Natural killer cell (primary cell): ENCODE measurements around the gene FERD3L. TPM values are rescaled to one million over a fixed set of nuclear protein-coding genes. Genes with fewer than 3 reads are reported as not detected.
"Not testable (repeated sequence)": the region's sequence is repeated elsewhere in the genome, so short reads cannot be mapped to it uniquely, and the experiment has no call there.

Experiments used
- ATAC-seq, 3 donors: fragments of 150-1000 bp in 2 of 3; fragments of 200-7000 bp in 1 of 3; cut with Tn5 transposase; 1 replicate in 1 of 3; 2 replicates in 2 of 3; pipeline ENCODE4 v1.10.0; 2021; ENCODE audit warnings: mild to moderate bottlenecking in 2 of 3, moderate library complexity in 2 of 3
- DNase-seq, 2 donors: peaks; one replicate each; pipeline versions ENCODE4 v3.0.0 to v3.0.0-alpha.2; 2013 to 2021; ENCODE audit warnings: mixed read lengths in 1 of 2
- H3K27ac ChIP-seq: one replicate; pipeline ENCODE4 v1.5.1; 2013; ENCODE audit warnings: mild to moderate bottlenecking, low read length
- H3K27me3 ChIP-seq: one replicate; pipeline ENCODE4 v1.6.1; 2013; ENCODE audit warnings: low read length; ENCODE audit not compliant: control insufficient read depth, insufficient read depth
- H3K36me3 ChIP-seq: one replicate; pipeline ENCODE4 v1.6.1; 2013; ENCODE audit warnings: low read length; ENCODE audit not compliant: control insufficient read depth, insufficient read depth
- H3K4me1 ChIP-seq: one replicate; pipeline ENCODE4 v1.6.1; 2013; ENCODE audit warnings: low read length; ENCODE audit not compliant: control insufficient read depth, insufficient read depth
- H3K4me3 ChIP-seq: one replicate; pipeline ENCODE4 v1.5.1; 2013; ENCODE audit warnings: low read length
- H3K9me3 ChIP-seq: one replicate; pipeline ENCODE4 v1.6.1; 2013; ENCODE audit warnings: low read length; ENCODE audit not compliant: control insufficient read depth, insufficient read depth
- H3K27ac Mint-ChIP-seq, 2 donors: one replicate each; pipeline ENCODE4 v1.8.0; 2022; ENCODE audit warnings: mild to moderate bottlenecking in 2 of 2, mixed read lengths in 2 of 2, moderate library complexity in 1 of 2
- H3K27me3 Mint-ChIP-seq, 2 donors: one replicate each; pipeline ENCODE4 v1.8.0; 2022; ENCODE audit warnings: low read depth in 2 of 2, mixed read lengths in 2 of 2
- H3K36me3 Mint-ChIP-seq: one replicate; pipeline ENCODE4 v1.8.0; 2022; ENCODE audit warnings: mixed read lengths
- H3K4me1 Mint-ChIP-seq, 2 donors: one replicate each; pipeline ENCODE4 v1.8.0; 2022; ENCODE audit warnings: mixed read lengths in 2 of 2
- H3K4me3 Mint-ChIP-seq: one replicate; pipeline ENCODE4 v1.8.0; 2022; ENCODE audit warnings: mild to moderate bottlenecking, moderate library complexity, mixed read lengths
- H3K9me3 Mint-ChIP-seq, 2 donors: one replicate each; pipeline ENCODE4 v1.8.0; 2022; ENCODE audit warnings: mixed read lengths in 2 of 2
- WGBS: methylation state at CpG from one replicate; pipeline ENCODE4 v1.1.7; 2013; ENCODE audit warnings: missing lambda C conversion rate; ENCODE audit not compliant: insufficient coverage; 5-methylcytosine and 5-hydroxymethylcytosine counted together
- intact Hi-C: fragments of 100-400 bp; cut with micrococcal nuclease; formaldehyde crosslinking; loops from one replicate; pipeline ENCODE4 v1.14.2; 2022
- total RNA-seq, 4 donors: library from RNA; stranded (reverse); fragments of 120-200 nt in 1 of 4; gene quantifications; one replicate each; pipeline versions ENCODE4 v1.2.3 to v1.2.4, GENCODE V29; 2013 to 2022
- TF ChIP-seq, protein P1 (sequence below): fragments of 200-600 bp; IDR thresholded peaks from one replicate; pipeline ENCODE4 v1.8.0; 2022; ENCODE audit warnings: antibody characterized with exemption

FERD3L gene, protein sequence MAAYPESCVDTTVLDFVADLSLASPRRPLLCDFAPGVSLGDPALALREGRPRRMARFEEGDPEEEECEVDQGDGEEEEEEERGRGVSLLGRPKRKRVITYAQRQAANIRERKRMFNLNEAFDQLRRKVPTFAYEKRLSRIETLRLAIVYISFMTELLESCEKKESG
- not detected for total RNA-seq
- not detected for total RNA-seq (2013)

DNA sequence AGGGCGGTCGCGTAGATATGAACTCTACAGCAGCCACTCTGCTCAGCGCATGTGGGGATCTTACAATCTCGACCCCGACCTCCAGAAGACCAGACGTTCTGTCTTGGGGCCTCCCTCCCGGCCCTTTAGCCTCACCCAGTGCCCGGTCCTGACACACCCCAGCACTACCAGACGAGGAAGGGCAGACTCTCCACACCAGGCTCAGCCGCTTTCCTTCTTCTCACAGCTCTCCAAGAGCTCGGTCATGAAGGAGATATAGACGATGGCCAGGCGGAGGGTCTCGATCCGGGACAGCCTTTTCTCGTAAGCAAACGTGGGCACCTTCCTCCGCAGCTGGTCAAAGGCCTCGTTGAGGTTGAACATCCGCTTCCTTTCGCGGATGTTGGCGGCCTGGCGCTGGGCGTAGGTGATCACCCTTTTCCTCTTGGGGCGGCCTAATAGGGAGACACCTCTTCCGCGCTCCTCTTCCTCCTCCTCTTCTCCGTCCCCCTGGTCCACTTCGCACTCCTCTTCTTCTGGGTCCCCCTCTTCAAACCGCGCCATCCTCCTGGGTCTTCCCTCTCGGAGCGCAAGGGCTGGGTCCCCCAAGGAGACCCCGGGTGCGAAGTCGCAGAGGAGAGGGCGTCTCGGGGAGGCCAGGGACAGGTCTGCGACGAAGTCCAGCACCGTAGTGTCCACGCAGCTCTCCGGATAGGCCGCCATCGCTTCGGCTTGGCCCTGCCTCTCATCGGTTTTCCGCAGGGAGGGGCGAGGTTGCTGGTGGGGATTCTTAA is at the start of gene FERD3L:
Gene FERD3L (minus strand): TSS at position 761 of the 773 bp plus-strand sequence. CDS start 59 bp downstream, at position 702.
- 8% methylated on average over 51 of the region's 51 CpGs for WGBS
- H3K27me3 ChIP-seq: peaks cover 34% of the 10 kb centered on the region
- peaks cover 5% of the 10 kb centered on the region for H3K9me3 ChIP-seq
- Mint-ChIP-seq H3K9me3 (peaks cover 0 to 2% of the 10 kb centered on the region in 2 donors), H3K27me3 (peaks cover 53 to 65% of the 10 kb centered on the region in 2 donors), H3K4me1 (peaks cover 4 to 17% of the 10 kb centered on the region in 2 donors), H3K4me3 (peak within 1 kb of the TSS; percentile 31), H3K27ac (no peak within 1 kb of the TSS), H3K36me3 (peaks cover 9% of the 10 kb centered on the region)
- DNase-seq (no peak), ATAC-seq (no peak)
- intact Hi-C loops: no loop called here
- TF ChIP-seq, protein P1, sequence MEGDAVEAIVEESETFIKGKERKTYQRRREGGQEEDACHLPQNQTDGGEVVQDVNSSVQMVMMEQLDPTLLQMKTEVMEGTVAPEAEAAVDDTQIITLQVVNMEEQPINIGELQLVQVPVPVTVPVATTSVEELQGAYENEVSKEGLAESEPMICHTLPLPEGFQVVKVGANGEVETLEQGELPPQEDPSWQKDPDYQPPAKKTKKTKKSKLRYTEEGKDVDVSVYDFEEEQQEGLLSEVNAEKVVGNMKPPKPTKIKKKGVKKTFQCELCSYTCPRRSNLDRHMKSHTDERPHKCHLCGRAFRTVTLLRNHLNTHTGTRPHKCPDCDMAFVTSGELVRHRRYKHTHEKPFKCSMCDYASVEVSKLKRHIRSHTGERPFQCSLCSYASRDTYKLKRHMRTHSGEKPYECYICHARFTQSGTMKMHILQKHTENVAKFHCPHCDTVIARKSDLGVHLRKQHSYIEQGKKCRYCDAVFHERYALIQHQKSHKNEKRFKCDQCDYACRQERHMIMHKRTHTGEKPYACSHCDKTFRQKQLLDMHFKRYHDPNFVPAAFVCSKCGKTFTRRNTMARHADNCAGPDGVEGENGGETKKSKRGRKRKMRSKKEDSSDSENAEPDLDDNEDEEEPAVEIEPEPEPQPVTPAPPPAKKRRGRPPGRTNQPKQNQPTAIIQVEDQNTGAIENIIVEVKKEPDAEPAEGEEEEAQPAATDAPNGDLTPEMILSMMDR: no peak
- peaks cover 12% of the 10 kb centered on the region for H3K4me1 ChIP-seq
- H3K36me3 ChIP-seq: no peaks in the 10 kb centered on the region
- H3K4me3 ChIP-seq: no peak within 1 kb of the TSS
- no peak within 1 kb of the TSS for H3K27ac ChIP-seq

DNA sequence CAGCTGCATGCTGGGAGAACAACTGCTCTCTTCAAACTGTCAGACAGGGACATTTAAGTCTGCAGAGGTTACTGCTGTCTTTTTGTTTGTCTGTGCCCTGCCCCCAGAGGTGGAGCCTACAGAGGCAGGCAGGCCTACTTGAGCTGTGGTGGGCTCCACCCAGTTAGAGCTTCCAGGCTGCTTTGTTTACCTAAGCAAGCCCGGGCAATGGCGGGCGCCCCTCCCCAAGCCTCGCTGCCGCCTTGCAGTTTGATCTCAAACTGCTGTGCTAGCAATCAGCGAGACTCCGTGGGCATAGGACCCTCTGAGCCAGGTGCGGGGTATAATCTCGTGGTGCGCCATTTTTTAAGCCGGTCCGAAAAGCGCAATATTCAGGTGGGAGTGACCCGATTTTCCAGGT is 49.2 kb upstream of the FERD3L start:
- H3K36me3 ChIP-seq, H3K4me1 ChIP-seq, intact Hi-C loops, H3K36me3 Mint-ChIP-seq, H3K4me3 Mint-ChIP-seq, H3K9me3 ChIP-seq, H3K9me3 Mint-ChIP-seq, H3K4me1 Mint-ChIP-seq, H3K4me3 ChIP-seq, ATAC-seq, H3K27ac ChIP-seq, H3K27me3 Mint-ChIP-seq, DNase-seq, H3K27me3 ChIP-seq, H3K27ac Mint-ChIP-seq: not testable (repeated sequence)
- WGBS: 56% methylated on average over 14 of the region's 14 CpGs

DNA sequence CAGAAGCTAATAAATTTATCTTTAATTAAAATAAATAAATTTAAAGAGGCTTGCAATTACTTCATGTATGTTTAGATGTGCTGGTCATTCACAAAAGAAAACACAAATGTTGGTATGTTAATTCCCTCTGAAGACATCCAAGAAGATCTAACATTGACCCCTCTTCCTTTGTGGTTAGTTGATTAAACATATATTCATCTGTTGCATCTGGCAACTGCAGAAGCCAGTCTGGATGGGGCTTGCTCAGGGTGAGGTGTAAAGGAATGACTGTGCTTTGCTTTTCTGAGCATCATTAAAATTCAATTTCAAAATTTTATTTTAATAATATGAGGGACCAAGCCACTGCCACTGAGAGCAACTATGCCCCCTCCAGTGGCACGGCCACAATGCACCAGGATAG is 36.4 kb upstream of the FERD3L start:
- Mint-ChIP-seq H3K4me3 (no peak overlapping the region), H3K4me1 (no peaks in the 10 kb centered on the region), H3K36me3 (peaks cover 14% of the 10 kb centered on the region), H3K27ac (no peak overlapping the region), H3K9me3 (peaks cover 11 to 12% of the 10 kb centered on the region in 2 donors), H3K27me3 (peaks cover 0 to 3% of the 10 kb centered on the region in 2 donors)
- H3K27me3 ChIP-seq: no peaks in the 10 kb centered on the region
- DNase-seq (no peak), ATAC-seq (no peak)
- no peaks in the 10 kb centered on the region for H3K4me1 ChIP-seq
- TF ChIP-seq, protein P1: no peak
- no peak overlapping the region for H3K4me3 ChIP-seq
- 79% methylated on average over 1 of the region's 1 CpG for WGBS
- peaks cover 10% of the 10 kb centered on the region for H3K9me3 ChIP-seq
- H3K27ac ChIP-seq: no peak overlapping the region
- intact Hi-C loops: no loop called here
- no peaks in the 10 kb centered on the region for H3K36me3 ChIP-seq

DNA sequence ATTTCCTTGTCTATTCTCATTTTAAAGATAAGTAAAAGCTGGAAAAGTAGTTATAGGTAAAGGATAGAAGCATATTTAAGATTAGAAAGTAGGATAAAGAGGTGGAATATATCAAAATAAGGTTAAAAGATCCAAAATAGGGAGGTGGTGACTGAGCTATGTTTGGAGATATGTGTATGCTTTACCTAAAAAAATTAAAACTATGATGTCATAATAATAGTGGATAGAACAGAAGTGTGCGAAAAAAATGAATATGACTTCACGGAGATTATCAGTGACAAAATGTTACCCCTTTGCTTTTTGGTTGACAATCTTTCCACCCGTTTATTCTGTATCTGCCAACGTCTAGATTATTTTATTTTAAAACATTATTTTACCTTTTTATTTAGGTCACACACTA is 33.4 kb upstream of the FERD3L start:
- intact Hi-C loops: no loop called here
- H3K9me3 ChIP-seq: peaks cover 4% of the 10 kb centered on the region
- TF ChIP-seq, protein P1: no peak
- Mint-ChIP-seq H3K36me3 (peaks cover 6% of the 10 kb centered on the region), H3K9me3 (peaks cover 7 to 10% of the 10 kb centered on the region in 2 donors), H3K4me1 (no peaks in the 10 kb centered on the region), H3K27me3 (peaks cover 0 to 3% of the 10 kb centered on the region in 2 donors), H3K27ac (no peak overlapping the region), H3K4me3 (no peak overlapping the region)
- H3K27me3 ChIP-seq: no peaks in the 10 kb centered on the region
- H3K27ac ChIP-seq: no peak overlapping the region
- H3K4me3 ChIP-seq: no peak overlapping the region
- DNase-seq: no peak
- ATAC-seq: no peak
- no peaks in the 10 kb centered on the region for H3K36me3 ChIP-seq
- WGBS: 85% methylated on average over 4 of the region's 4 CpGs
- no peaks in the 10 kb centered on the region for H3K4me1 ChIP-seq
